ENCODE measurements around the gene LAMB4. TPM values are rescaled to one million over a fixed set of nuclear protein-coding genes. Genes with fewer than 3 reads are reported as not detected.

LAMB4 gene
- total RNA-seq, 2 experiments from 2014 or later = not detected

GRCh38 chr7:108048422-108048821, 81.7 kb downstream of the LAMB4 start:
- H3K4me3 Mint-ChIP-seq = no peak overlapping the region

GRCh38 chr7:108046952-108047506, 83.1 kb downstream of the LAMB4 start:
- CTCF ChIA-PET = no interaction called here
- peaks cover 1% of the 10 kb centered on the region for H3K27me3 Mint-ChIP-seq
- no peak for TF ChIP-seq CTCF (IDR thresholded peaks at IDR 0.05)
- no peak overlapping the region for H3K4me3 Mint-ChIP-seq
- no peak overlapping the region for H3K27ac Mint-ChIP-seq
- ATAC-seq = no peak
- POLR2A ChIA-PET = no interaction called here
- no peaks in the 10 kb centered on the region for H3K36me3 Mint-ChIP-seq (ENCODE audit: low read depth)
- H3K4me1 Mint-ChIP-seq (ENCODE audit: low read depth) = peaks cover 2% of the 10 kb centered on the region
- DNase-seq = no peak
- intact Hi-C loops (cut with micrococcal nuclease) = no loop called here
- H3K9me3 Mint-ChIP-seq = no peaks in the 10 kb centered on the region

More at GRCh38 chr7:108048422-108048821, 81.7 kb downstream of the LAMB4 start:
- DNase-seq = no peak
- no peaks in the 10 kb centered on the region for H3K36me3 Mint-ChIP-seq (ENCODE audit: low read depth)
- H3K4me1 Mint-ChIP-seq (ENCODE audit: low read depth) = peaks cover 2% of the 10 kb centered on the region
- intact Hi-C loops (cut with micrococcal nuclease) = no loop called here
- ChIA-PET CTCF (no interaction called here), POLR2A (no interaction called here)
- TF ChIP-seq CTCF (IDR thresholded peaks at IDR 0.05) = no peak
- H3K27ac Mint-ChIP-seq = no peak overlapping the region
- H3K27me3 Mint-ChIP-seq = peaks cover 1% of the 10 kb centered on the region
- H3K9me3 Mint-ChIP-seq = no peaks in the 10 kb centered on the region
- no peak for ATAC-seq

- Mint-ChIP-seq H3K27me3 (peaks cover 1% of the 10 kb centered on the region), H3K36me3 (ENCODE audit: low read depth) (no peaks in the 10 kb centered on the region), H3K4me3 (no peak overlapping the region), H3K4me1 (ENCODE audit: low read depth) (peaks cover 2% of the 10 kb centered on the region), H3K9me3 (no peaks in the 10 kb centered on the region), H3K27ac (no peak overlapping the region)
- intact Hi-C loops (cut with micrococcal nuclease) = no loop called here
- TF ChIP-seq CTCF (IDR thresholded peaks at IDR 0.05) = no peak
- POLR2A ChIA-PET = no interaction called here
- ATAC-seq (no peak), DNase-seq (no peak)
- CTCF ChIA-PET = no interaction called here
Measured at GRCh38 chr7:108045669-108046068, 84.5 kb downstream of the LAMB4 start.

GRCh38 chr7:108045154-108045553, 85.0 kb downstream of the LAMB4 start:
- Mint-ChIP-seq H3K4me1 (ENCODE audit: low read depth) (peaks cover 2% of the 10 kb centered on the region), H3K27me3 (peaks cover 1% of the 10 kb centered on the region), H3K9me3 (no peaks in the 10 kb centered on the region), H3K27ac (no peak overlapping the region), H3K36me3 (ENCODE audit: low read depth) (no peaks in the 10 kb centered on the region), H3K4me3 (no peak overlapping the region)
- POLR2A ChIA-PET = no interaction called here
- intact Hi-C loops (cut with micrococcal nuclease) = no loop called here
- CTCF ChIA-PET = no interaction called here
- ATAC-seq (no peak), DNase-seq (no peak)
- no peak for TF ChIP-seq CTCF (IDR thresholded peaks at IDR 0.05)

GRCh38 chr7:108044345-108044744, 85.8 kb downstream of the LAMB4 start:
- ChIA-PET CTCF (no interaction called here), POLR2A (no interaction called here)
- Mint-ChIP-seq H3K36me3 (ENCODE audit: low read depth) (no peaks in the 10 kb centered on the region), H3K4me1 (ENCODE audit: low read depth) (peaks cover 2% of the 10 kb centered on the region), H3K27me3 (peaks cover 1% of the 10 kb centered on the region), H3K27ac (no peak overlapping the region), H3K9me3 (no peaks in the 10 kb centered on the region), H3K4me3 (no peak overlapping the region)
- DNase-seq = no peak
- intact Hi-C loops (cut with micrococcal nuclease) = no loop called here
- no peak for TF ChIP-seq CTCF (IDR thresholded peaks at IDR 0.05)
- no peak for ATAC-seq
